ENCODE results near the gene OPN4.

Gene OPN4

DNA sequence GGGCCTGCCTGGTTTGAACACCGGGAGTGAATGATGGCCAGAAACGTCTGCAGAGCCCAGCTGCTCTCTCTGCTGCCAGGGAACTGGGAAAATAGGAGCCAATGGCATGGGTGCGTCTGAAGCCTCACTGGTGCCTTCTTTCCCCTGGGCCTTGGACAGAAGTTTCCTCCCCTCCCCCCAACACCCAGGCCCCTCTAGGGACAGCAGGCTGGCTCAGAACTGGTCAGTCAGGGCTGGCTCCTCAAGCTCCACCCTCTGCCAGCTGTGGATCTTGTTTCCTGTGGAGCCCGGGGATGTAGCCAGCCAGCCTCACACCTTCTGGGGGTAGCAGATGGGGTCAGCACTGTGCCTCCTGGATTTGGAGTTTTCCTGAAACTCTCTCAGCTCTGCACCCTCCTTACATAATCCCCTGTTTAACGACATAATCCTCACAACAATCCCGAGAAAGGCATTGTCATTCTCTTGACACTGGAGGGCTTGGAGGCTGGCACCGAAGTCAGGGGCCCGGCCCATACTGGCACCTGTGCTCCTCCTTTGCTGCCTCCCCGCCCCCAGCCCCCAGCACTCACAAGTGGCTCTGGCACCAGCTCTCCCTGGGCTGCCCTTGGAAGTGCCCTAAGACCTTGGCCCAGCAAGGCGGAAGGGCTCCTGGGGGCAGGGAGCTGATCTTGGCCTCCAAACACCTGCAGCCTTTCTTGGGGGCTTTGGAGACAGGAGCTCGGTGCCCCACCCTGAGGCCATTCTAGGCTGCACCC lies 19.7 kb downstream of the OPN4 start:
- H3K36me3 Mint-ChIP-seq = no peaks in the 10 kb centered on the region
- H3K4me3 Mint-ChIP-seq = no peak overlapping the region
- CTCF ChIA-PET = no interaction called here
- no peak for DNase-seq
- H3K27me3 Mint-ChIP-seq = peaks cover 21% of the 10 kb centered on the region
- H3K4me1 Mint-ChIP-seq = no peaks in the 10 kb centered on the region
- no peaks in the 10 kb centered on the region for H3K9me3 Mint-ChIP-seq
- H3K27ac Mint-ChIP-seq = no peak overlapping the region

DNA sequence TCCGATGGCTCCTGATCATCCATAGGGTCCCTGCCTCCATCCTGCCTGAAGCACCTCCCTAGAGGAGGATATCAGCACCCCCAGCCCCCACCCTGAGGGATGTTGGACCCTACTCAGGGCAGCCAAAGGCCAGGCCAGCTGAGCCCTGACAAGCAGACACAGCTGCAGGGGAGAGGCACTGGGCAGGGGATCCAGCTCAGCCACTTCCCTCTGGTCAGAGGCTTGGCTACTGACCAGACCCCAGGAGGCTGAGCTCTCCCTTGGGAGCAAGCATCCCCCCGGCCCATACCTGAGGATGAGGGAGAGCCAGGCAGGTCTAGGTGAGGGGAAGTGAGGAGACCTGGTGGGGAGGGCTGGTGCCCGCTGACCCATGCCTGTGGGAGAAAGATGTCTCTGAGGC lies 20.6 kb downstream of the OPN4 start:
- H3K4me3 Mint-ChIP-seq = no peak overlapping the region
- DNase-seq = no peak
- H3K9me3 Mint-ChIP-seq = no peaks in the 10 kb centered on the region
- H3K4me1 Mint-ChIP-seq = no peaks in the 10 kb centered on the region
- no peak overlapping the region for H3K27ac Mint-ChIP-seq
- H3K27me3 Mint-ChIP-seq = peaks cover 27% of the 10 kb centered on the region
- no peaks in the 10 kb centered on the region for H3K36me3 Mint-ChIP-seq
- CTCF ChIA-PET = no interaction called here

DNA sequence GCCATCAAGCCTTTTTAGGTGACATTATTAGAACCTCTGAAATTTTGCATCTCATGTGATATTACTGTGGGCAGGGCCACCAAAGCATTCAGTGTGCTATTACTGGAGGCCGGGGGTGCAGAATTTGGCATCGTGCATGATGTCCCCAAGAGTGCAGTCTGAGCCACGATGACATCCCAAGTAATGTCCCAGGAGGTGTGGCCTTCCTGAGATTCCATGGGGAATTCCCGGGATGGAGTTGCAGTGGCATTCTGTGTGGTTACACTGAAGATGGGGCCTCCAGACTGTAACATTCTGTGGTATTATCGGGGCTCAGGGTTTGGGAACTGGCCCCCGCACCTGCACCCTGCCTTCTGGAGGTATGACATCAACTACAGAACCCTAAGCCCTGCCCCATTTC lies 23.0 kb downstream of the OPN4 start:
- Mint-ChIP-seq H3K9me3 (no peaks in the 10 kb centered on the region), H3K27me3 (peaks cover 29% of the 10 kb centered on the region), H3K36me3 (no peaks in the 10 kb centered on the region), H3K4me3 (no peak overlapping the region), H3K27ac (no peak overlapping the region), H3K4me1 (no peaks in the 10 kb centered on the region)
- DNase-seq = no peak
- CTCF ChIA-PET = no interaction called here

DNA sequence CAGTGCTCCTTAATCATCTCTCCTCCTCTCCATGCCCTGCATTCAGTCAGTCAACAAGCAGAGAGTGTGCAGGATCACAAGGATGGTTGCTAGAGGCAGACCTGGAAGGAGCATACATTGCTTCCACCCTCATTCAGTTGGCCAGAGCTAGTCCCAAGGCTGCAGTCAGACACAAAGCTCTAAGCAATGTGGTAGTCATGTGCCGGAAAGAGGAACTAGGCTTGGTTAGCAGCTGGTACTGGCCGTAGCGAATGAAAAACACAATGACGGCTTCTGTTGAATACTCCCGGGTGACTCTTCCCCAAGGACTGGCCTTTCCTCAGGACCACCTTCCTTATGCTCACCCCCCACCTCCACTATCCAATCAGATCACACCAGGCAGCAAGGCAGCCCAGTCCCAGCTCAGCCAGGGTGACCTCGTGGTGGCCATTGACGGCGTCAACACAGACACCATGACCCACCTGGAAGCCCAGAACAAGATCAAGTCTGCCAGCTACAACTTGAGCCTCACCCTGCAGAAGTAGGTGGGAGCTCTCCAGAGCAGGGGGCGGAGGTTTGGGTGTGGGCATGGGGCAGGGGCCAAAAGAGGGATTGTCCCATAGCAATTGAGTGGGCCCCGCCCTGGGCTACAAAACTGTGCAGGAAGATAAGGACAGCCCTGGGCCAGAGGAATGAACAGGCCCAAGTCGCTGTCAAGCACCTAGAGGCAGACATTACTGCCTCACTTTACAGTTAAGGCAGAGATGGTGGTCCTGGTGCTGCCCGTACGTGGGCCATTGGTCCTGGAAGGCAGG lies 24.8 kb downstream of the OPN4 start:
- H3K36me3 Mint-ChIP-seq = no peaks in the 10 kb centered on the region
- no peaks in the 10 kb centered on the region for H3K4me1 Mint-ChIP-seq
- CTCF ChIA-PET = no interaction called here
- H3K9me3 Mint-ChIP-seq = no peaks in the 10 kb centered on the region
- DNase-seq = no peak
- no peak overlapping the region for H3K27ac Mint-ChIP-seq
- peaks cover 26% of the 10 kb centered on the region for H3K27me3 Mint-ChIP-seq
- H3K4me3 Mint-ChIP-seq = no peak overlapping the region

DNA sequence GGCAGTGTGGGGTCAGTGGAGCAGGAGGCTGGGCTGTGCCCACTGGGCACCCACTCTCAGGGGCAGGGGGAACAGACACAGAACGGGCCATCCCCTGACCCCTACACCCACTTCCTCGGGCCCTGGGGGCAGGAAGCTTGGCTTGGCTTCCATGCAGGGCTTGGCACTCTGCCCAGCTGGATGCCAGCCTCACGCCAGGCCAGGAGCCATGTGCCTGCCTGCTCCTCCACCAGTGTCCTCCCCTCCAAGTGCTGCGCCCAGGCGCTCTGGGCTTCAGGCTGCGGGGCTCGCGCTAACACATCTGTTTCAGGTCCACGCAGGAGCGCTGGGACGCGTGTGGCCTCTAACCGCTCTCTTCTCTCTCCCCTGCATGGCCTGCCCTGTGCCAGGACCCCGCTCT lies 26.7 kb downstream of the OPN4 start:
- no peaks in the 10 kb centered on the region for H3K36me3 Mint-ChIP-seq

DNA sequence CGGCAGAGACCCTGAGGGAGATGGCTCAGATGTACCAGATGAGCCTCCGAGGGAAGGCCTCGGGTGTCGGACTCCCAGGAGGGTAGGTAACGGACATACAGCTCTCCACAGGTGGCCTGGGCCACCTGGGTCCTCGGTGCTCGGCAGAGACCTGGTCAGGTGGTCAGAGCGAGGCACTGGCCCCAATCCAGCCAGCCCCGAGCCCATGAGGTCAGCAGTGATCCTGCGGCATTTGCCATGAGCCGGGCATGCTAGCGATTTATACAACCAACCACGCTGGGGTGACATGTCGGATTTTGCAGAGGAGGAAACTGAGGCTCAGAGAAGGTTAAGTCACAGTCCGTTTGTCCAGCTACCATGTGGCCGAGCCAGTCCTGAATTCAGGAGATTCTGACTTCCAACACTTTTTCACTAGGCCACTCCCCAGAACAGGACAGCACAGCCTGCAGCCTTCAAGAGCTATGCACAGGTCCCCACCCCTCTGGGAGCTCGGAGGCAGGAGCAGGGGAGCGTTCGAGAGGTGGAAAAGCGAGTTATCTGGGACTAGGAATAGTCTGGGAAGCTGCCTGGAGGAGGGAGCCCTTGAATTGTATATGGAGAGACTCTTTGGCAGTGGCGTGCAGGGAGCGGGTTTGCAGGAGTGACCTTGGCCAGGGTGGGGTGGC lies 27.5 kb downstream of the OPN4 start:
- peaks cover 16% of the 10 kb centered on the region for H3K27me3 Mint-ChIP-seq
- H3K27ac Mint-ChIP-seq = no peak overlapping the region
- no peak overlapping the region for H3K4me3 Mint-ChIP-seq
- no peak for DNase-seq
- CTCF ChIA-PET = no interaction called here
- no peaks in the 10 kb centered on the region for H3K9me3 Mint-ChIP-seq
- H3K36me3 Mint-ChIP-seq = no peaks in the 10 kb centered on the region
- H3K4me1 Mint-ChIP-seq = no peaks in the 10 kb centered on the region

More for the DNA sequence above, 26.7 kb downstream of the OPN4 start:
- H3K27me3 Mint-ChIP-seq = peaks cover 18% of the 10 kb centered on the region
- DNase-seq = no peak
- H3K9me3 Mint-ChIP-seq = no peaks in the 10 kb centered on the region
- CTCF ChIA-PET = interaction anchor here (1.2 kb wide), 1 partner anchor 9 kb away, joined by 3 read pairs; no protein-coding TSS in a partner anchor
- no peaks in the 10 kb centered on the region for H3K4me1 Mint-ChIP-seq
- H3K4me3 Mint-ChIP-seq = no peak overlapping the region
- no peak overlapping the region for H3K27ac Mint-ChIP-seq

DNA sequence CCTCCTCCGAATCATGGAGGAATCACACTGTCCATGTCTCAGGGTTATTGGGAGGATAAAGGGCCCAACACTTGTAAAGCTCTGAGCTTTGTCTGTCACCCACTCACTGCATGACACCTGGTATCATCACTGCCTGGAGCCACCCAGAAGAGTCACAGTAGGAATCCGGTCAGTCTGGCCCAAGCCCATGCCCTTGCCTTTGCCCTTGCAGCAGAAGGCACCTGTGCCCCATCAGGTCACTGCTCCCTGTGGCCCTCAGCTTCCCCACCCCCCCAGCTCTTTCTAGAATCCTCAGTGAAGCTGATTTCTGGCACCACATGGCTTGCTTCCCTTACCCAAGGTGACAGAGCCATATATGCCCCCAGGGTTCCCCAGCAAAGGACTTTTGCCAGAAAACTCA lies 28.3 kb downstream of the OPN4 start:
- Mint-ChIP-seq H3K27me3 (peaks cover 18% of the 10 kb centered on the region), H3K27ac (no peak overlapping the region), H3K36me3 (no peaks in the 10 kb centered on the region), H3K4me3 (no peak overlapping the region), H3K9me3 (no peaks in the 10 kb centered on the region), H3K4me1 (no peaks in the 10 kb centered on the region)
- no peak for DNase-seq
- CTCF ChIA-PET = interaction anchor here (1.3 kb wide), 1 partner anchor 11 kb away, joined by 3 read pairs; no protein-coding TSS in a partner anchor

DNA sequence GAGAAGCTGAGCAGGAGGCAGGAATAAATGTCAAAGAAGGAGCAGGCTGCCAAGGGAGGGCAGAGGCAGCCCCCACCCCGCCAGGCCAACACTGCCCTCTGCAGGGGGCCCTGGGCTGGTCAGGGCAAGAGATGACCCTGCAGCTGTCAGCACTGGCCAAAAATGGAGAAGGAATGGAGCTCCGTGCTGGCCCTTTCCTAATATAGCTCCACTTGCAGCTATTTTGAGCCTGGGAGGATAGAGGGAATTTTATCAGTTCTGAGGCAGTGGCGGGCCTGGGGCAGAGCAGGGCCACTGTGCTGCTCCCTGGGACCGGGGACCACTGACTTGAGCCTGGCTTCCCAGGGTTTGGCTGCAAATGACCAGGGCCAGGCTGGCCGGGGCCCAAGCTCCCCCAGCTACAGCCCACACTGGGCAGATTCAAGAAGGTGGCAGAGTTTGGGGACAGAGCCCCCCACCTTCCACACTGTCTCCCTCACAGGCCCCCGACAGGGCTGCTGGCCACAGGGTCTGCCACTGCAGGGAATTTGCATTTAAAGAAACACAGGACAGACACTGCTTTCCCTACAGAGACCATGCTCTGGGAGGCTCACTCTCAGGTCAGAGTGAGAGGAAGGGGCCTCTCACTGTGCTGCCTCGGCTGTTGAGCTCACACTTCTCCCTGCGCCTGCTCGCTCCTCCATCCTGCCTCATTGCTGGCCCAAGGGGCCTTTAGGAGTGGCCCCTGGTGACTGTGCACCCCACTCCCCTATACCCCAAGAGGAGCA lies 30.2 kb downstream of the OPN4 start:
- CTCF ChIA-PET = interaction anchor here (1.6 to 1.9 kb wide), 2 partner anchors 9 to 11 kb away, joined by 5 to 6 read pairs; no protein-coding TSS in a partner anchor
- H3K27ac Mint-ChIP-seq = no peak overlapping the region
- peaks cover 23% of the 10 kb centered on the region for H3K27me3 Mint-ChIP-seq
- H3K9me3 Mint-ChIP-seq = no peaks in the 10 kb centered on the region
- peaks cover 5% of the 10 kb centered on the region for H3K4me1 Mint-ChIP-seq
- DNase-seq = no peak
- H3K4me3 Mint-ChIP-seq = no peak overlapping the region
- no peaks in the 10 kb centered on the region for H3K36me3 Mint-ChIP-seq

DNA sequence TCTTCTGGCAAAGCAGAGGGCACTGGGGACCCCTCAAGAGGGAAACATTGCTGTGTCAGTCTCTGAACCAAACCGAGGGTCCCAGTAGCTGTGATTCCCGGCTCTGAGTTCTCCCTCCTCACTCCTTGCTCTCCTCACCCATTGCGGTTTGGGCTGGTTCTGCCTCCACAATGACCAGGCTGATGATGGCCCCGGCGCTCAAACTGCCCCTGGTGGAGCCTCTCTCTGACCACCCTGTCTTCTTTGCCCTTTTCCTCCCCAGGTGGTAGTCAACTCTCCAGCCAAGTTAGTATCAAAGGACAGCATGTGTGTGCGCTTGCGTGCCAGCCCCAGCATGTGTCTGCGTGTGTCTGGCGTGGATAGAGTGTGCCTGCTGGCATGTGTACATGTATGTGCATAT lies 31.1 kb downstream of the OPN4 start:
- CTCF ChIA-PET = interaction anchor here (1.6 to 6.5 kb wide), 3 partner anchors 8 to 215 kb away, joined by 5 to 45 read pairs (median 6); no protein-coding TSS in a partner anchor
- peaks cover 5% of the 10 kb centered on the region for H3K4me1 Mint-ChIP-seq
- H3K9me3 Mint-ChIP-seq = no peaks in the 10 kb centered on the region
- DNase-seq = no peak
- H3K27me3 Mint-ChIP-seq = peaks cover 24% of the 10 kb centered on the region
- no peak overlapping the region for H3K4me3 Mint-ChIP-seq
- H3K36me3 Mint-ChIP-seq = no peaks in the 10 kb centered on the region
- H3K27ac Mint-ChIP-seq = no peak overlapping the region

DNA sequence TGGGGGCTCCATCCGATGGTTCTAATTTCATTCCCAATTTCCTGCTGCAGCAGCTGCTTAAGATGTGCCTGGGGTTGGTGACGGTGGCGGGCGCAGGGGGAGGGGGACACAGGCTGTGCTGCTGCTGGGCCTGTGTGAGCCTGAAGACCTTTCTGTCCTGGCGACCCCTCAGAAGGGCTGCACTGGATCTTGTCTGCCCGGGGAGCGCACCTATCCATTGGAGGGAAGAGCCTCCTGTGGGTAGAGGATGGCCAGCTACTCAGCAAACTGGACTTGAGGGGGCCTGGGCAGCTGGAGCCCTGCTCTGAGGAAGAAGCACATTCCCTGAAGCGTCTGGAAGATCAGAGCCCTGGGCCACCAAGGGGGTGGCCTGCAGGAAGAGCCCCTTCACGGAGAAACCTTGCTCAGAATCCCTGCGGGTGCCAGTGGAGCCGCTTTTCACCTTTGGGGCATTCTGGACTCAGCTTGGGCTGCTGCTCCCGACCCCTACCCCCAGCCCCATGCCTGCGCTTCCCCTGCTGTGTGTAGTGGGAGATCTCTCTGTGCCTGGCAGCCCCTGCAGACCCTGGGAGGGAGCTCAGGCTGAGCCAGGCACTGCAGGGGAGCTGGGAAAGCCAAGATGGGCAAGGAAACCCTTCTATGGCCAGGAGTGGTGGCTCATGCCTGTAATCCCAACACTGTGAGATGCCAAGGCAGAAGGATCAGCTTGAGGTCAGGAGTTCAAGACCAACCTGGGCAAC lies 31.7 kb downstream of the OPN4 start:
- H3K4me3 Mint-ChIP-seq = no peak overlapping the region
- peaks cover 25% of the 10 kb centered on the region for H3K27me3 Mint-ChIP-seq
- no peaks in the 10 kb centered on the region for H3K36me3 Mint-ChIP-seq
- peaks cover 5% of the 10 kb centered on the region for H3K4me1 Mint-ChIP-seq
- no peak for DNase-seq
- CTCF ChIA-PET = interaction anchor here (1.6 to 6.5 kb wide), 3 partner anchors 7 to 214 kb away, joined by 5 to 45 read pairs (median 6); no protein-coding TSS in a partner anchor
- no peak overlapping the region for H3K27ac Mint-ChIP-seq
- H3K9me3 Mint-ChIP-seq = no peaks in the 10 kb centered on the region

DNA sequence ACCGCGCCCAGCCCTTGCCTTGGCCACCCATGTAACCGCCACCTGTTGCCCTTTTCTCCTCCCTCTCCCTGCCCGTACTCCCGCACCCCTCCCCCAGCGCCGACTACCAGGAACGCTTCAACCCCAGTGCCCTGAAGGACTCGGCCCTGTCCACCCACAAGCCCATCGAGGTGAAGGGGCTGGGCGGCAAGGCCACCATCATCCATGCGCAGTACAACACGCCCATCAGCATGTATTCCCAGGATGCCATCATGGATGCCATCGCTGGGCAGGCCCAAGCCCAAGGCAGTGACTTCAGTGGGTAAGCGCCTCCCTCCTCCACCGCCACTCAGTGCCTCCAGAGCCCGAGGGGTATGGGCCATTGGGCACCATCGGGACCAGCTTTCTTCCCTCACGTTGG lies 32.6 kb downstream of the OPN4 start:
- Mint-ChIP-seq H3K27me3 (peaks cover 25% of the 10 kb centered on the region), H3K27ac (no peak overlapping the region), H3K36me3 (no peaks in the 10 kb centered on the region), H3K9me3 (no peaks in the 10 kb centered on the region), H3K4me3 (no peak overlapping the region), H3K4me1 (peaks cover 5% of the 10 kb centered on the region)
- no peak for DNase-seq
- CTCF ChIA-PET = interaction anchor here (6.5 kb wide), 1 partner anchor 213 kb away, joined by 45 read pairs; no protein-coding TSS in a partner anchor

DNA sequence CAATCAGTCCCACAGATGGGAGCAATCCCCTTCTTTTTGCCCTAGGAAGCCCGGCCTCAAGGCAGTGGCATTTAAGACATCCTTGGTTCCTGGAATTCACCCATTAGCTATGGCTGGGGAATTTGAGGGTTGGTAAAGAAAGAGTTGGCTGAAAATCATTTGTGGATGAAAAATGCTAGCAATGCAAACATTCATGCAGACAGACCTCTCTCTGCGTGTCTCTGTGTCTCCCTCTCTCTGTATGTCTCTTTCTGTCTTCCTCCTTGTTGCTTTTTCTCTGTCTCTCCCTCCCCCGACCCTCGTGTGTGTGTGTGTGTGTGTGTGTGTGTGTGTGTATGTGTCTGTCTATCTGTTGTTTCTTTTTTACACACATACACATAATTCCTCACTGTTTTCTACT lies 33.4 kb downstream of the OPN4 start:
- peaks cover 5% of the 10 kb centered on the region for H3K4me1 Mint-ChIP-seq
- H3K4me3 Mint-ChIP-seq = no peak overlapping the region
- no peaks in the 10 kb centered on the region for H3K9me3 Mint-ChIP-seq
- no peaks in the 10 kb centered on the region for H3K36me3 Mint-ChIP-seq
- no peak for DNase-seq
- peaks cover 25% of the 10 kb centered on the region for H3K27me3 Mint-ChIP-seq
- CTCF ChIA-PET = interaction anchor here (6.5 kb wide), 1 partner anchor 213 kb away, joined by 45 read pairs; no protein-coding TSS in a partner anchor
- H3K27ac Mint-ChIP-seq = no peak overlapping the region

DNA sequence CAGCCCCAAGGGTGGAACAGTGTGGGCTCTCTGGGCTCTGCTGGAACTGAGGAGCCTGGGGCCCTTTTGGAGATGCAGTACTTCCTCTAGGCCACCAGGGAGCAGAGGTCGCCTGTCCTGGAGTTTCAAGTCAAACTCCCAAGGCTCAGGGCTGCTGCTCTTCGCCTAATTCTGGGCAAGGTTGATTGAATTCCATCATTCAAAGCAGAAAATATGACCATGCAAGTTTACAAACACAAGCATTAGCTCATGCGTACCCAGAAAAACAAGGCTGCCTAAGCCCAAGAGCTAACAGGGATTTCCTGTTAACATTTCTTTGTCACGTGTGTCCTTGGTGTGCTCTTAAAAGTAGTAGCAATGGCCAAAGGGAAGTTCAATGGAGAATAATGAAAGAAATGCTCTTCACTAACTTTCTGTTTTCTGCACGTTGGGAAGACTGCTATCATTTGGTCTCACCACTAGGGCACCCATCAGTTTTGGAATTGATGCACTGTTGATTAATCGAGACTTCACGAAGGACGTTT lies 34.1 kb downstream of the OPN4 start:
- Mint-ChIP-seq H3K4me3 (no peak overlapping the region), H3K9me3 (no peaks in the 10 kb centered on the region), H3K36me3 (no peaks in the 10 kb centered on the region), H3K4me1 (peaks cover 5% of the 10 kb centered on the region), H3K27ac (no peak overlapping the region), H3K27me3 (peaks cover 25% of the 10 kb centered on the region)
- CTCF ChIA-PET = interaction anchor here (0.5 to 6.5 kb wide), 6 partner anchors 12 to 274 kb away, joined by 3 to 45 read pairs (median 4); no protein-coding TSS in a partner anchor
- DNase-seq = peak; percentile 62

All from activated naive CD4-positive, alpha-beta T cell treated with anti-CD3 and anti-CD28 coated beads, Interleukin-2, amount 10 ng/mL, durations not matched to agents 7 days and 5 days (primary cell).